ENCODE data around the gene CA11. TPM values are rescaled to one million over a fixed set of nuclear protein-coding genes. Genes with fewer than 3 reads are reported as not detected.

CA11 gene
- total and polyA plus RNA-seq, 4 donors, result 0.88 to 13.0 (median 5.1) TPM

- no peak overlapping the region for H3K27ac ChIP-seq (ENCODE audit: low read depth in 1 of 2, low read length in 1 of 2)
- H3K4me3 ChIP-seq, result no peak overlapping the region
- H3K9me3 ChIP-seq (ENCODE audit: control insufficient read depth in 4 of 4, insufficient read depth in 3 of 4, low read length in 3 of 4), result no peaks in the 10 kb centered on the region
- DNase-seq (no peak), ATAC-seq (ENCODE audit: insufficient read depth, low FRiP score) (no peak)
- TF ChIP-seq, protein P1, sequence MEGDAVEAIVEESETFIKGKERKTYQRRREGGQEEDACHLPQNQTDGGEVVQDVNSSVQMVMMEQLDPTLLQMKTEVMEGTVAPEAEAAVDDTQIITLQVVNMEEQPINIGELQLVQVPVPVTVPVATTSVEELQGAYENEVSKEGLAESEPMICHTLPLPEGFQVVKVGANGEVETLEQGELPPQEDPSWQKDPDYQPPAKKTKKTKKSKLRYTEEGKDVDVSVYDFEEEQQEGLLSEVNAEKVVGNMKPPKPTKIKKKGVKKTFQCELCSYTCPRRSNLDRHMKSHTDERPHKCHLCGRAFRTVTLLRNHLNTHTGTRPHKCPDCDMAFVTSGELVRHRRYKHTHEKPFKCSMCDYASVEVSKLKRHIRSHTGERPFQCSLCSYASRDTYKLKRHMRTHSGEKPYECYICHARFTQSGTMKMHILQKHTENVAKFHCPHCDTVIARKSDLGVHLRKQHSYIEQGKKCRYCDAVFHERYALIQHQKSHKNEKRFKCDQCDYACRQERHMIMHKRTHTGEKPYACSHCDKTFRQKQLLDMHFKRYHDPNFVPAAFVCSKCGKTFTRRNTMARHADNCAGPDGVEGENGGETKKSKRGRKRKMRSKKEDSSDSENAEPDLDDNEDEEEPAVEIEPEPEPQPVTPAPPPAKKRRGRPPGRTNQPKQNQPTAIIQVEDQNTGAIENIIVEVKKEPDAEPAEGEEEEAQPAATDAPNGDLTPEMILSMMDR (IDR thresholded peaks at IDR 0.05; ENCODE audit: control extremely low read depth, extremely low read depth), result no peak
- no peak overlapping the region for H3K9ac ChIP-seq (ENCODE audit: insufficient read depth in 1 of 2, low read length in 2 of 2)
- H3K27me3 ChIP-seq (ENCODE audit: control insufficient read depth in 3 of 3, insufficient read depth in 3 of 3, low read length in 2 of 3), result no peaks in the 10 kb centered on the region
- 91 to 92% methylated on average over 16 to 19 of the region's 19 CpGs for WGBS, 2 donors
- no peaks in the 10 kb centered on the region for H3K36me3 ChIP-seq (ENCODE audit: control insufficient read depth in 4 of 4, insufficient read depth in 4 of 4, low read length in 4 of 4)
- H3K4me1 ChIP-seq (ENCODE audit: control insufficient read depth in 5 of 5, insufficient read depth in 5 of 5, low read length in 5 of 5), result peaks cover 0 to 12% (median 5%) of the 10 kb centered on the region in 5 donors
Measured at GRCh38 chr19:48674216-48674809, 28.3 kb upstream of the CA11 start.

- Histone ChIP-seq H3K27me3 (ENCODE audit: control insufficient read depth in 3 of 3, insufficient read depth in 3 of 3, low read length in 2 of 3) (no peaks in the 10 kb centered on the region), H3K9ac (ENCODE audit: insufficient read depth in 1 of 2, low read length in 2 of 2) (no peak overlapping the region), H3K36me3 (ENCODE audit: control insufficient read depth in 4 of 4, insufficient read depth in 4 of 4, low read length in 4 of 4) (no peaks in the 10 kb centered on the region), H3K4me1 (ENCODE audit: control insufficient read depth in 5 of 5, insufficient read depth in 5 of 5, low read length in 5 of 5) (peaks cover 0 to 12% (median 5%) of the 10 kb centered on the region in 5 donors), H3K27ac (ENCODE audit: low read depth in 1 of 2, low read length in 1 of 2) (no peak overlapping the region), H3K9me3 (ENCODE audit: control insufficient read depth in 4 of 4, insufficient read depth in 3 of 4, low read length in 3 of 4) (no peaks in the 10 kb centered on the region), H3K4me3 (no peak overlapping the region)
- TF ChIP-seq, protein P1 (IDR thresholded peaks at IDR 0.05; ENCODE audit: control extremely low read depth, extremely low read depth), result no peak
- DNase-seq, result no peak
- 79 to 83% methylated on average over 25 of the region's 25 CpGs for WGBS, 2 donors
- ATAC-seq (ENCODE audit: insufficient read depth, low FRiP score), result no peak
Measured at GRCh38 chr19:48673436-48674100, 27.6 kb upstream of the CA11 start.

GRCh38 chr19:48672994-48673393, 27.0 kb upstream of the CA11 start, which contains the start of gene NTN5:
TSS of gene NTN5 (minus strand) at chr19:48673017. CDS start at chr19:48670986, 2,031 bp downstream.
- peaks cover 0 to 12% (median 5%) of the 10 kb centered on the region in 5 donors for H3K4me1 ChIP-seq (ENCODE audit: control insufficient read depth in 5 of 5, insufficient read depth in 5 of 5, low read length in 5 of 5)
- H3K9me3 ChIP-seq (ENCODE audit: control insufficient read depth in 4 of 4, insufficient read depth in 3 of 4, low read length in 3 of 4), result no peaks in the 10 kb centered on the region
- ATAC-seq (ENCODE audit: insufficient read depth, low FRiP score), result no peak
- TF ChIP-seq, protein P1 (IDR thresholded peaks at IDR 0.05; ENCODE audit: control extremely low read depth, extremely low read depth), result no peak
- no peak for DNase-seq
- H3K27me3 ChIP-seq (ENCODE audit: control insufficient read depth in 3 of 3, insufficient read depth in 3 of 3, low read length in 2 of 3), result no peaks in the 10 kb centered on the region
- no peak within 1 kb of the TSS for H3K4me3 ChIP-seq
- WGBS, 2 donors, result 80 to 83% methylated on average over 25 of the region's 25 CpGs
- H3K9ac ChIP-seq (ENCODE audit: insufficient read depth in 1 of 2, low read length in 2 of 2), result no peak within 1 kb of the TSS
- no peak within 1 kb of the TSS for H3K27ac ChIP-seq (ENCODE audit: low read depth in 1 of 2, low read length in 1 of 2)
- no peaks in the 10 kb centered on the region for H3K36me3 ChIP-seq (ENCODE audit: control insufficient read depth in 4 of 4, insufficient read depth in 4 of 4, low read length in 4 of 4)
